GM19328 (cell line): ENCODE results near the gene TSSK6.

ENCODE experiments used
- ATAC-seq: cut with Tn5 transposase; IDR thresholded peaks from one replicate; pipeline ENCODE4 v1.9.1; 2021; ENCODE audit warnings: mild to moderate bottlenecking, moderate library complexity; ENCODE audit not compliant: unreplicated experiment

Gene TSSK6

DNA sequence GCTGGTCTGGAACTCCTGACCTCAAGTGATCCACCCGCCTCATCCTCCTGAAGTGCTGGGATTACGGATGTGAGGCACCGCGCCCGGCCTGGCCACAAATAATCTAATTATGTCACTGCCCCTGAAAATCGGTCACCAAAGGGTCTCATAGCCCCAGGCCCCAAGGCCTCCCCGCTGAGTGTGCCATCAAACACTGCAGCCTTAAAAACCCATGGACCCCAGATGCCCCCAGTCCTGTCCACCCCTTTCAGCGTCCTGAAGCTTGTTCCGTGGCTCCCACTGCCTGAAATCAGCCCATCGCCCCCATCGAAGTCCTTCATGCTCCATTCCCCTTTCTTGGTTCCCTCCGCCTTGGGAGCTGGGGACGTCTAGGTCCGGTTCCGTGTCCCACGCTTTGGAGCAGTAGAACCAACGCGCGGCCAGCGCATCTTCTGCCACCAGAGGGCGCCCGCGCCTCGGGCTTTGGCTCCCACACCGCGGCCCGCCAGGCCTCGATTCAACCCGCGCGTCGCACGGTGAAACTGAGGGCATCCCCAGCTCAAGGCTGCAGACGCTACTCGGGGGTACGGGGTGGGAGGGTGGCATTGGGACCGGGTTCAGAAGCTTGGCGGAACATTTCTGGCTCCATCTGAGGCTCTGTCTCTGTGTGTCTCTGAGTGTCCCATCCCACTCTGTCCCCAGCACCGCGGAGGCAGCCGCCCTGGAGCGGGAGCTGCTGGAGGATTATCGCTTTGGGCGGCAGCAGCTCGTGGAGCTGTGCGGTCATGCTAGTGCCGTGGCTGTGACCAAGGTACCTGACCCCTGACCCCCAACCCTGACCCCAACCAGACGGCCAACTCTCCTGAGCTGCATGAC is 16.8 kb upstream of the TSSK6 start:
- no peak for ATAC-seq

GRCh38 chr19:19530889-19531288 is 15.5 kb upstream of the TSSK6 start:
- ATAC-seq: no peak

DNA sequence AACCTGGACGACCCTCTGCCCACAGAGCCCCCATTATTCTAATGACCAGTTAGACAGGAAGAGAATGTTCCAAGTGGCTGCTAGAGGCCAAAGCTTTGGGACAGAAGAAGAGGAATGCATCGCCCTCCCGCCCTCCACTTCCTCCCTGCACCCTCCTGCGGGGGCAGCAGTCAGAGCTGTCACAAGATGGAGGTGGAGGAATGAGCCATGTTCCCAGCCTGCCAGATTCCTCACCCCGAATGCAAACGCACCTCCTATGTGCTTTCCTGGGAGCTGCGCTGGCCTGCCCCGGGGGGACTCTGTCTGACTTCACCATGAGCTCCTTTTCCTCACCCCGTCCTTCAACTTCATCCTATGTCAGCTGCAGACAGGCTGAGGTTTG is 15.1 kb upstream of the TSSK6 start:
- no peak for ATAC-seq

- no peak for ATAC-seq
Measured at GRCh38 chr19:19529783-19530422, 14.6 kb upstream of the TSSK6 start.

DNA sequence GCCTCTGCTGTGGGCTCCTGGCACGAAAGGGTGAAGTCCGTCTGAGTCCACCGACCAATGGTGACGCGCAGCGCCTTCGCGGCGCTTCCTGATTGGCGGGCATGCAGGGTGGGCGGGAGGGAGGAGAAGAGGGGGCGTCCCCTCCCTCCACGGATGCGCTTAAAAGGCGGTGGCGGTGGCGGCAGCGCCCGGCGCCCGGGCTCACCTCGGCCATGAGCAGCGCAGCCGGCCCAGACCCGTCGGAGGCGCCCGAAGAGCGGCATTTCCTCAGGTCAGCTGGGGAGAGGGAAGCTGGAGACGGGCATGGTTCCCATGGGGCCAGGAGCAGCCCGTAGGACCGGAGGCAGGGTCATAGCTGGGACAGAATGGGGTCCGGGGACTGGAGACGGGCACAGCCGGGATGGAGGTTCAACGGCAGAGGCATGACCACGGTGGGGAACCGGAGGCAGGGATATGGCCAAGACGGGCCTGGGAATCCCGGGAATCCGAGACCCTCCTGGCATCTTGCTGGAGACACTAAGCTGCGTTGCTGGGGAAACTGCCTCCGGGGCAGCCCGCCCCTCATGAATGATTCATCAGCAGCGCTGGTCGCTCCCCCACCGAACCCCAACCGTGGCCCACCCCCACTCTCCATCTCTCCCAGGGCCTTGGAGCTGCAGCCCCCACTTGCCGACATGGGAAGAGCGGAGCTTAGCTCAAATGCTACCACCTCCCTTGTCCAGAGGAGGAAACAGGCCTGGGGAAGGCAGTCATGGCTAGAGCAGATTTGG is 13.6 kb upstream of the TSSK6 start, which contains the start of gene YJEFN3:
YJEFN3 (plus strand) TSS at position 191 of the 770 bp plus-strand sequence; CDS start at position 213, 22 bp downstream.
- ATAC-seq: no peak

DNA sequence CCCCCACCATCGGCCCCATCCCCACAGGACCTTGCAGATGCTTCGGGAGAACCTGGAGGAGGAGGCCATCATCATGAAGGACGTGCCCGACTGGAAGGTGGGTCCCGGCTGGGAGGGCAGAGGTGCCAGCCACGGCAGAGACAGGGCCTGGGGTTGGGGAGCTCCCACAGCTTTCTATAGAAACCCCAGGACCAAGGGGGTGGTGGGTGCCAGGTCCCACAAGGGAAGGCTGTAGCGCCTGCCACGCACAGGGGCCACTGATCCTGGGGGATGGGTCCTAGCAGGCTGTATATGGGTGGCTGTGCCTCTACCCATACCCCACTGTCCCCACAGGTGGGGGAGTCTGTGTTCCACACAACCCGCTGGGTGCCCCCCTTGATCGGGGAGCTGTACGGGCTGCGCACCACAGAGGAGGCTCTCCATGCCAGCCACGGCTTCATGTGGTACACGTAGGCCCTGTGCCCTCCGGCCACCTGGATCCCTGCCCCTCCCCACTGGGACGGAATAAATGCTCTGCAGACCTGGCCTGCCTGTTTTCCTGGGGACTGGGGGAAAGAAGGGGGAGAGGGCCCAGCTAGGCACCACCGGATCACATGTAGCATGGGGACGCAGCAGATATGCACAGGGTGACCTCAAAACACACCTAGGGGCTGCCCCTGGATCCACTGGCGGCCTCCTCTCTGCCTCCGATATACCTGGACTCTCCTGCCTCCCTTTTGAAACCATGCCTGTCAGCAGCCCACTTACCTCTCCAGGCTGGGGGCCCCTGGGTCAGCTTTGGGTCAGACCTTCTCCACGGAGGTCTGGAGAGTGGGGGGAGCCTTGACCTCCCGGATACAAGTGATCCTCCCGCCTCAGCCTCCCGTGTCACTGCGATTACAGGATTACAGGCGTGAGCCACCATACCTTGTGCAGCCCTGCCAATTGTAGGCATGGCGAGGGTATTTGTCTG is 12.6 kb upstream of the TSSK6 start:
- no peak for ATAC-seq

GRCh38 chr19:19527371-19527656 is 12.0 kb upstream of the TSSK6 start:
- no peak for ATAC-seq

- no peak for ATAC-seq
Measured at GRCh38 chr19:19526581-19527370, 11.4 kb upstream of the TSSK6 start.

DNA sequence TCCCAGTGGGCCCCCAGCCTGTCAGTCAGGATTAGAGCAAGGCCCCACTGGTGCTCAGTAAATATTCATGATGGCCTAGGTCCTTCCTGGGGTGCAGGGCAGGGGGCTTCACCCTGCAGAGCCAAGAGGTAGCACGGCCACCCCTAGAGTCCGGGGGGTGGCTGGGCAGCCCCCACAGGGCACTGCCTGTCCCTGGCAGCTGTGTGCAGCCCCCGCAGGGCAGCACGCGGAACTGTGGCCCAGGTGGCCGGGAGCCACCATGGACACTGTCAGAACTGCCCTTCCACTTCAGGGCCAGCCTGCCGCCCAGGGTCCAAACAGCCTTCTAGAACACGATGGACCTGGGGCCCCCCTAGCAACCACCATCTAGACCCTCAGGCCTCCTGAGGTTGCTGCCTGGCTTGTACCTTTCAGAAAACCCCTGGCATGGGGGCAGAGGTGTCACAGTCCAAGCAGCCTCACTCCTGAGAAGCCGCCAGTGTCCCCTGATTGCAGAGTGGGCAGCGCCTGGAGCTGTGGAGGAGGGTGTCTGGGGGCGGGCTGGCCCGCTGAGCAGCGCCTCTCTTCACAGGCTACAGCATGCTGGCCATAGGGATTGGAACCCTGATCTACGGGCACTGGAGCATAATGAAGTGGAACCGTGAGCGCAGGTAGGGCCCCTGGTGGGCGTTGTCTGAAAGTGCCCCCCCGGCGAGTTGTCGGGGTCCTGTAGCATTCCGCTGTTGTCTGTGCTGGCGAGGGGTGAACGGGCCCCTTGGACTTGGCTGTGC is 10.4 kb upstream of the TSSK6 start:
- ATAC-seq: no peak

GRCh38 chr19:19524053-19524452 is 8.7 kb upstream of the TSSK6 start:
- ATAC-seq: peak; percentile 62

- ATAC-seq: no peak
Measured at GRCh38 chr19:19523177-19523576, 7.8 kb upstream of the TSSK6 start.

DNA sequence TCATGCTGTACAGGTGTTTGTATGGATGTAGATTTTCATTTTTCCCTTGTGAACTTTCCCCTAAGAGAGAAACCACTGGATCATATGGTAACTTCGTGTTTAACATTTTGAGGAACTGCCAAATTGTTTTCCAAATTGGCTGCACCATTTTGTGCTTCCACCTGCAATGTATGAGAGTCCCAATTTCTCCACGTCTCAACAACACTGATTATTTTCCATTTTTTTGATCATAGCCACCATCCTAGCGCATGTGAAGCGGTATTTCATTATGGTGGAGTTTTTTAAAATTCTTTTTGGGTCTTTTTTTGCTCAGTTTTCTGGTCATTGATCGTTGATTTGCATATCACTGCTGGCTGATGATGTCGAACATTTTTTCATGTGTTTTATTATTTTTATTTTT is 5.6 kb upstream of the TSSK6 start:
- no peak for ATAC-seq

DNA sequence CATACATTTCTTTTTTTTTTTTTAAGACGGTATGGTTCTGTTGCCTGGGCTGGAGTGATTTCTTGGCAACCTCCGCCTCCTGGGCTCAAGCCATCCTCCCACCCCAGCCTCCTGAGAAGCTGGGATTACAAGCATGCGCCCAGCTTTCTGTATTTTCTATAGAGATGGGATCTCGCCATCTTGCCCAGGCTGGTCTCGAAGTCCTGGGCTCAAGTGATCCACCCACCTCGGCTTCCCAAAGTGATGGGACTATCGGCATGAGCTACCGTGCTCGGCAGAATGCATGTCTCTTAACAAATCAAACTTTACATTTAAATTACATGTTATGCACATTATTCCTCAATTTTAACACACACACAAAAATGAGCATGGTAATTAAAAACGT is 1.9 kb upstream of the TSSK6 start:
- no peak for ATAC-seq

DNA sequence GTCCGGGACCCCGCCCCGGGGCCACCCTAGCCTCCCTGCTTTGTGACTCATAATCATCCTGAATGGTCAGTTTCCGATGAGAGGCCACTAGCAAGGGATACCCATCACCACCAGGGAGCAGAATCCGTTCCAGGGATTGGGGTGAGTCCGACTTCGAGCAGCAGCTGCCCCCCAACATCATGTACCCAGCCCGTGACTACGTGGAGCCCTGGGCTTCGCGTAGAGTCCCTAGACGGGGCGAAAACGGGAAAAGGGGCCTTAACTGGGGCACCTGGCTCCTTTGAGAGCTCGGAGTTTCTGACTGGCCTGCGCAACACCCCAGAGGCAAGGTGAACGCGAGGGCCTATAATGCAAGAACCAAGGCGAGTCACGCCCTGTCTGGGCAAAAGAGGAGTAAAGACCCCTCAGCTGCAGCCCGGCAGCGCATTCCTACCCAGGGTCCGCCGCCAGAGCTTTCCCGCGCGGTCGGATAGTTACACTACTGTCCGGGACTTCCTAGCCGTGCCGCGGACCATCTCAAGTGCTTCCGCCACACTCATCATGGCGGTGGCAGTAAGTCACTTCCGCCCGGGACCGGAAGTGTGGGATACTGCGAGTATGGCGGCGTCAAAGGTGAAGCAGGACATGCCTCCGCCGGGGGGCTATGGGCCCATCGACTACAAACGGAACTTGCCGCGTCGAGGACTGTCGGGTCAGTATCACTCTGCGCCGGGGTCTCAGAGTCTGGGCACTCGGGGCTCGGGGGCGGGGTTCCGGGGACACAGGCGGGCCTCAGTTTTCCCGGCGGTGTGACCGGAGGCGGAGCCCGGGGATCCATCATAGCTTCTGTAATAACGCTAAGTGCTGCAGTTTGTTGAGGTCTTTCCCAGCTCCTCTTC is 533 bp upstream of the TSSK6 start, which contains the start of gene NDUFA13:
NDUFA13 (plus strand) TSS at position 584 of the 878 bp plus-strand sequence; CDS start at position 598, 14 bp downstream.
- peak; percentile 86 for ATAC-seq

DNA sequence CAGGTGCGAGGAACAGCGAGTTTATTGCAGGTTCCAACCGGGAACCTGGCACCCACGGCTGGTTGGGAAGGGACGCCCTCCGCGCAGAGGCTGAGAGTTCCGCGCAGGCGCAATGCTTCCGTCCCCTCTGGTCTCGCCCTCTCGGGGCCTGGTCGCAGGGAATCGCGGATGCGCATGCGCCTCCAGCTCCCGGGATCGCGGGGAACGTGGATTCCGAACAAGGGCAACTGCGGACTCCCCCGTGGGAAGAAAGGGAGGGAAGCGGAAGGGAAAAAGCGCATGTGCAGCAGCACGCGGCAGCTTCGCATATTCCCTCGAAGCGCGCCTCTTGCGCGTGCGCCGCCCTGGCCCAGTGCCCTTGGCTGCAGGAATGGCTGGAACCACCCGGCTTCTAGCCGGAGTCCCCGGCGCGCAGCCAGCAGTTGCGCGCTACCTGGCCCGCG is 1.1 kb downstream of the TSSK6 start:
- no peak for ATAC-seq

DNA sequence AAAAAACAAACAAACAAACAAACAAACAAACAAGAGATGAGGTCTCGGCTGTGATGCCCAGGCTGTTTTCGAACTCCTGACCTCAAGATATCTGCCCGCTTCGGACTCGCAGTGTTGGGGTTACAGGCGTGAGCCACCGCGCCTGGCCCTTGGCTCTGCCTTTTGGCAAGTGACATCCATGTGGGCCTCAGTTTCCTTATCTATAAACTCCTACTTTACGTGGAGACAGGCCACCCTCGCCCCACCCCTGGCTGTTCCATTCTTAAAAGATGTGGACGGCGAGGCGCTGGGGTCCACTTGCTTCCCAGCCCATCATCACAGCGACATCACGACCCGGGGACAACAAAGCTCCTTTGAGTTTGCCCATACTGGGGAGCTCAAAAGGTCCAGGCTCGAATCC is 1.7 kb downstream of the TSSK6 start:
- no peak for ATAC-seq

DNA sequence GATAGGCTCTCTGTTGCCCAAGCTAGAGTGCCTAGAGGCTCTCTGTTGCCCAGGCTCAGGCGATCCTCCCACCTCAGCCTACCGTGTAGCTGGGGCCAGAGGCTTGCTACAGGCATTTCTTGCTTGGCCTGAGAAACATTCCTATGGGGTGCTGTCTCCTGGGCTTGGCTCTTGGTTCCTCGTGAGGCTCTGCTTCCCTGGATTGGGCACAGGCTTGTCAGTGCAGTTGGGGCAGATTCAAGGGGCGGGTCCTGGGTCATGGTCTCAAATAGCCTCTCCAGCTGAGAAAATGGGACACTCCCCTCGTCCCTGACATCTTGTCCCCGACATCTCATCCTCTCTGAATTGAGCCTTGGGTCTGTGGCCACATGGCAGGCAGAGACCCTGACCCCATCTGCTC is 4.9 kb downstream of the TSSK6 start:
- no peak for ATAC-seq

DNA sequence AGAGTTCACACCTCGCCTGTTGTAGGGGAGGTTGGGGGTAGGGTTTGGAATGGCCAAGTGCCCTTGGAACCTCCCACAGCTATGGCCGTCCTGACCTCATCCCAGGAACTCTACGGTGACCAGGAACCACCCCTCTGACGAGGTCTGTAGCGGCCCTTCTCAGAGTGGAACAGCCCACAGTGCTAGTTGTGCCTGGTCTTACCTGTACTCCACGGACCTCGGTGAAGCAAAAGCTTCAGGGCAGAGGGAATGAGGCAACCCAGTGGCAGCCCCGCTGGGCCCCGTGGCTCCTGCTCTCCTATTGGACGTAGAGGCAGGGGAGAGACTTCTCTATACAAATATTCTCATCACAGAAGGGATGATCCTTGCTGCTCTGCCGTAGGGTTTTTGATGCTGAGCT is 7.1 kb downstream of the TSSK6 start:
- no peak for ATAC-seq
